GM18870 (cell line): ENCODE measurements around the gene NAIF1.
"Not testable (repeated sequence)": the region's sequence is repeated elsewhere in the genome, so short reads cannot be mapped to it uniquely, and the experiment has no call there.

Experiments used
- ATAC-seq: cut with Tn5 transposase; IDR thresholded peaks from one replicate; pipeline ENCODE4 v1.9.1; 2021; ENCODE audit warnings: moderate library complexity; ENCODE audit not compliant: unreplicated experiment

Gene NAIF1

DNA sequence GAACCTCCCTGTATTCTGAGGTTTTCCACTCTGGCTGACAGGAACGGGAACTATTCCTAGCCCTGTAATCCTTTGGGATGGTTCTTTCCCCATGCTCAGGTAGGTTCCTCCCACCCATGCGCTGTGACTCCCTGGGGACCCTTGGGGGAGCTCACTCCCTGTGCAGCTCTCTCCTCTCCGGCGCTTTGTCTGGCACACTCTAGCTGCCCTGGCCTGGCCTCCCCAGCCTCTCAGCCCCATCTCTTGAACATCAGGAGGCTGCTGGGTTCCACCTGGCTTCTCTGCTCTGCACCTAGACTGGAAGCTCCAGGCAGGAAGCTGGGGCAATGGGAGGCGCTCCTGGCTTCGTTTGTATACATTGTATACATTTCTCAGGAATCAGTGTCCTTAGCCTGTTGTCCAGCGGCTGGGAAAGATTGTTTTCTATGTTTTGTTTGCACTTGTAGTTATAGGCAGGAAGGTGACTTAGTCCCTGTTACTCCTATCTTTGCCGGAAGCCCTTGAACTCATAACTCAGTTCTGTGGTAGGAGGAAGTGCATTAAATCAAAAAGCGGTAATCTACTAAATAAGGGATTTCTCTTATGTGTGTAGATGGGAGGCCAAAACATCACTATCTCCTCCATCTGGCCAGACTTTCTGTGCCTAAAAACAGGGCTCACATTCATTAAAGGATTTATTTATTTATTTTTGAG, 21.3 kb upstream of the NAIF1 start:
- no peak for ATAC-seq

DNA sequence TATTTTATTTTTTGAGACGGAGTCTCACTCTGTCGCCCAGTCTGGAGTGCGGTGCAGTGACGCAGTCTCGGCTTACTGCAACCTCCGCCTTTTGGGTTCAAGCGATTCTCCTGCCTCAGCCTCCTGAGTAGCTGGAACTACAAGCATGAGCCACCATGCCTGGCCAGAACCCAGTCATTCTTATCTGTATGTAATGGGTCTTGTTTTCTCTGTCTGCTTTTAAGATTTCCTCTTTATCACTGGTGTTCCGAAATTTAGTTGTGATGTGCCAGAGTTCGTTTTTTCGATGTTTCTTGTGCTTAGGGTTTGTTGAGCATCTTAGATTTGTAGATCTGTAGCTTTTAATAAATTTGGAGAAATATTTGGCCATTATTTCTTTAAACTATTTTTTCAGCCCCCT, 20.1 kb upstream of the NAIF1 start:
- ATAC-seq, result no peak

DNA sequence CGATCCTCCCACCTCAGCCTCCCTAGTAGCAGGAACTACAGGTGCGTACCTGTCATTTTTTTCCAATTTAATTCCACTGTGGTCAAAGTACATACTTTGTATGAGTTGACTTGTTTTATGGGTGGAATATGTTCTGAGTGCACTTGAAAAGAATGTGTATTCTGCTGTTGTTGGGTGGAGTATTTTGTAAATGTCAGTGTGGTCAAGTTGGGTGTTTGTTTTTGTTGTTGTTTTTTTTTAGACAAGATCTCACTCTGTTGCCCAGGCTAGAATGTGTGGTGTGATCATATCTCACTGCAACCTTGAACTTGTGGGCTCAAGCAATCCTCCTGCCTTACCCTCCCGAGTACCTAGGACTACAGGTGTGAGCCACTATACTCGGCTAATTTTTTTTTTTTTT, 18.8 kb upstream of the NAIF1 start:
- no peak for ATAC-seq

DNA sequence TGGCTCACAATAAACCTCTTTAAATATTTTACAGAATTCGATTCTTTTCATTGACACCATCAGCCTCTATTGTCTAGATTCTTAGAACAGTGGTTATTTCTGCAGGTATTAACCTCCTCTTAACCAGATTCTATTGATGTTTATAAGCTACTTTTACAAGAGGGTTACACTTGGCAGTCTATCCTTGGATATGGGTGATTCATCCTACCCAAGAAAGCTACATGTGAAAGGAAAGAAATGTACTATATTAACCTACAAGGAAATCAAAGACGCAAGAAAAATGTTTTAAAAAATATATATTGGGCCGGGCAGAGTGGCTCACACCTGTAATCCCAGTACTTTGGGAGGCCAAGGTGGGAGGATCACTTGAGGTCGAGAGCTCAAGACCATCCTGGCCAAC, 17.6 kb upstream of the NAIF1 start:
- ATAC-seq, result no peak

DNA sequence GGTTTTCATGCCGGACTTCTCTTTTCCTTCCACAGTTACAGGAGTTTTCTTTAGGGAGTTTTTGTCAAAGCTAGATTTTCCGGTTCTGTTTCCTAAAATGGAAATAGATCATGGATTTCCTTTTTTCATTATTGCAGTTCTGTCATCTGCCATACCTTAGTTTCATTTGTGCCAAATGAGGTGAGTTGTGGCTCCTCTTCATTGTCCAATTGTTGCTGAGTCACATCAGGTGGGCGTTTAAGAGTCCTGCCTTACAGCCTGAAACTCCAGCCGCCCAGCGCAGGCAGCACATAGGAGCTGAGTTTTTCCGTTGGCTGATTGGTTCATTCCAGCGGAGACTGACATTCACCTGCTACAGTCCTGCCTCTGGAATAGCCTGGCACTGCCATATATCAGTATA, 15.0 kb upstream of the NAIF1 start:
- no peak for ATAC-seq

DNA sequence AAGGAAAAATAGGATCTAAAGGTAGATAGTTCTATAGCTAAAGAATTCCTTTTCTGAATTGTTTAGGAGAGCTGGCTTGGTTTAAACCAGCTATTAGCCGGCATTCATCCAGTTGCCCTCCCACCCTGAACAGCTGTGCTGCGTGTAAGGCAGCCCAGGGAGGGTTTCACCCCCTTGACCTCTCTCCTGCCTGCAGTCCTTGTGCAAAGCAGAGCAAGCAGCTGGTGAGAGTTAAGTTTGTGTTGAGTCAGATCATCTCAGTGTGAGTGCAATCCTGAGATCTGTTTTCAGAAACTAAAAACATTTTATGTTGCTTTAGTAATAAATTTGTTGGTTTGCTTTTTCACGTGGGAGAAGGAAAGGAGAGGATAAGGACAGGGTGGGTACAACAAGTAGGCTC, 13.9 kb upstream of the NAIF1 start:
- no peak for ATAC-seq

DNA sequence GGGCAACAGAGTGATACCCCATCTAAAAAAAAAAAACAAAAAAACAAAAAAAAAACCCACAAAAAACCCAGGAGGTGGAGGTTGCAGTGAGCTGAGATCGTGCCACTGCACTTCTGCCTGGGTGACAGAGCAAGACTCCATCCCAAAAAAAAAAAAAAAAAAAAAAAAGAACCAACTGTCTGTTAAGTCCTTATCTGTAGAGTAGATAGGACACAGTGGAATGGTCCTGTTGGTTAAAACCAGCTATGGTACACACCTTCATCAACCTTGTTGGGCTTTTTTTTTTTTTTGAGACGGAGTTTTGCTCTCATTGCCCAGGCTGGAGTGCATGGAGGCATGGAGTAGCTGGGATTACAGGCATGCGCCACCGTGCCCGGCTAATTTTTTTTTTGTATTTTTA, 13.1 kb upstream of the NAIF1 start:
- no peak for ATAC-seq

DNA sequence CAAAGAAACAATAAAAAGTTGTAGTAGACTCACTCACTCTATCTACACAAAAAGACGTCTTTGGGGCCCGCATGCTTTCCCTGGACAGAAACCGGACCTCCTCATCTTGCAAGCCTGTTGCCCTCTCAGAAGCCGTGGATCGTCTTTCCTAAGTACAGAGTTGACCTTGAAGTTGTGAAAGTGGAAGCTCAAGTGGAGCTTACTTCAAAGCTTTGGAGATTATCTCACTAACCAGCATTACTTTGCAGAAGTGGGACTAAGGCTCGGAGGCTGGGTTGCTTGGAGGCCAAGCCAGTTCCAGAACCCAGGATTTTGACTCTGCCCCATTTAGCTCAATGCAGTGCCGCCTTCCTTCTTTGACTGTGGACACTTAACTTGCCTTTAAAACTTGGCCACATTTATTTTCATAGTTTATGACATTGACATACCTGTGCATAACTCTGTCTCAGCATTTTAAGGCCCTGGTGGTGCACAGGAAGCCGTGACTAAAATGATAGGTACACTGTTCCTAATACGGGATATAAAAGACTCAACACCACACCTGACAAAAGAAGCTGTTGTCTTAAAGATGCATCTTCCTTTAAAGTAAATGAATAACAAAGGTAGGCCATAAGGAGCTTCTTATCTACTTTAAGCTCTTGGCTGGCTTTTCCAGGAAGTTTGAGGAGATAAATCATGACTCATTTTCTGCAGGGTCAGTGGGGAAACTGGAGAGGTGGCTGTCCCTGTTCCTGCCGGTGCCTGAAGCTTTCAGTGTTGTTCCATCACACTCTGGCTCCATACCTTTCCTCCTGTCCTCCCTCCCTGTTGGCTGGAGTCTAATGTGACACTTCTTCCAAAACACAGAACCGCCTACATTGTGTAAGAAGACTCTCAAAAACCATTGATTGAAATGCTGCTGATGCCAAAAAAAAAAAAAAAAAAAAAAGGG, 11.6 kb upstream of the NAIF1 start:
- no peak for ATAC-seq

DNA sequence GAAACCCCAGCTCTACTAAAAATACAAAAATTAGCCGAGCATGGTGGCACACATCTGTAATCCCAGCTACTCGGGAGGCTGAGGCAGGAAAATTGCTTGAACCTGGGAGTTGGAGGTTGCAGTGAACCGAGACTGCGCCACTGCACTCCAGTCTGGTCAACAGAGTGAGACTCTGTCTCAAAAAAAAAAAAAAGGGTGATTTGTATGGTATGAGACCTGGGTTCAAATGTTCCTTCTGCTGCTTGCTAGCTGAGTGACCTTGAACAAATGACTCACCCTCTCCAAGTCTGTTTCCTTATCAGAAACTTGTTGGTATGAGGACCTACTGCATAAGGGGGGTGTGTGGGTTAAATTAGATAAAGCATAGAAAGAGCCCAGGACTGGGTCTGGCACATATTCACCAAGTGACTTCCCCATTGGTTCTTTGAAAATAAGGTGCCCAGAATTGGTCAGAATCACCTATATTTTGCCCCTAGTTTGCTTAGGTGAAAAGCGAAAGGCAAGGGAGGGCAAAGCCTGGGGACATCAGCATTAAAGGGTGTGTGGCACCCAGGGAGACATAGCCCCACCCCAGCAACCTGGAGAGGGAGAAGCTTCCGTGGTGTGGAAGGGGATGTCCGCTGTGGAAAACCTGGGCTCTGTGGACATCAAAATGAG, 10.9 kb upstream of the NAIF1 start:
- no peak for ATAC-seq

DNA sequence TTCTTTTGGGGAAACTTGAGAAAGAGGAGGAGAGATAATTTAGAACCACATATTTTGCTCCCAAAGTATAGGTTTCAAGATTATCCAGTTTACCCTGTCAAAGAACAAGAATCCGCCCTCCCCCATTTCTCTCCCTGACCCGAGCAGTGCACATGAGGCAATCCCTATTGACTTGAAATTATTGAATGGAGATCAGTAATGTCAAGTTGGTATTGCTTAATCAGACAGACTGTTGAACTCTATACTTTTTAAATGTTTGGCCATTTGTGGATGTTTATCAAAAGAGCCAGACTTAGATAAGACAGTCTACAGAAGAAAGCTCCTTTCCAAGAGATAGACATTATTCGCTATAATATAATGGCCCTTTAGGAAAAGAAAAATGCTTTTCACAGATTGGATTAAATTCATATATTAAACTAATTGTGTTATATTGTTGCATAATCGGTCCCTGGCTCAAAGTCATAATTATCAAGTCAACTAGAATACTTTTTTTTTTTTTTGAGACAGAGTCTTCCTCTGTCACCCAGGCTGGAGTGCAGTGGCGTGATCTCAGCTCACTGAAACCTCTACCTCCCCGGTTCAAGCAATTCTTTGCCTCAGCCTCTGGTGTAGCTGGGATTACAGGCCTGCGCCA, 6.2 kb upstream of the NAIF1 start:
- ATAC-seq, result no peak

DNA sequence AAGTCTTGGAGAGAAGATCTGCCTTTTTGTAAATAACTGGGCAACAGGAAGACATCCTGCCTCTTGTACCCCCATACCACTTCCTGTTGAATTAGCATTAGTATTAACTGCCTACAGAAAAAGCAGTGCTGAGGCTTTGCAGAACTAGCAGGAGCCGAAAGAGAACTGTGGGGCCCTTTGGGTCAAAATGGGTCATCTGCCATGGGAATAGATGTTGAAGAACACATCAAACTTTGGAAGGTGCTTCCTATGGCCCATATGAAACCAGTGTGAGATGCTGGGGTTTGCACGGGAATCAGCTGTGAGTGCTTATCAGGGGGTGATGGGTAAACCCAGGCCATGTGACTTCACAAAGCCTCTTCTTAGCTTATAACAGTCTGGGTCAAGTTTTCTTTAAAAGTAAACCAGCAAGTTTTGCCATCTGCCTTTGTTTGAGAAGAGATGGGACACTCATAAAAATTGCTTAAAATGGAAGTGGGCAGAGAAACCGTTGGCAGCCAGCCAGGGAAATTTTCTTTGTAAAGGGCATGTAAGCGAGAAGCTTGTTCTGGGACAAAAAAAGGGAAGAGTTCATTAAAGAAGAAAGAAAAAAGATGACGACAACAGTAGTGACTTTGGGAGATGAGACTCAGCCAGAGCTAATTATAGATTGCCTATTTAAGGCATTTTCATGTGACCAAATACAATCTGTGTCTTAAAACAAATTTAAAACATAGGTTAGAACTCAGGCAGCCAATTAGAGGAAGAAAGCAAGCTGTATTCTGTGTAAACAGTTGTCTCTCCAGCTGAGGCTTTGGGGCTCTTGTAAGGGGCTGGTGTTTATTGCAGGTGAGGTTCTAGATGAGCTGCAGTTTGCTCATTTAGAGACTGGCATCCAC, 5.3 kb upstream of the NAIF1 start:
- no peak for ATAC-seq

DNA sequence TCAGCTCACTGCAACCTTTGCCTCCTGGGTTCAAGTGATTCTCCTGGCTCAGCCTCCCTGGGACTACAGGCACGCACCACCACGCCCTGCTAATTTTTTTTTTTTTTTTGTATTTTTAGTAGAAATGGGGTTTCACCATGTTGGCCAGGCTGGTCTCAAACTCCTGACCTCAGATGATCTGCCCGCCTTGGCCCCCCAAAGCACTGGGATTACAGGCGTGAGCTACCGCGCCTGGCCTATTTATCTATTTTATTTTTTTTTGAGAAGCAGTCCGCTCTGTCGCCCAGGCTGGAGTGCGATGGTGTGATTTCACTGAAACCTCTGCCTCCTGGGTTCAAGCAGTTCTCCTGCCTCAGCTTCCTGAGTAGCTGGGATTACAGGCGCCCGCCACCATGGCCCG, 4.4 kb upstream of the NAIF1 start:
- ATAC-seq, result not testable (repeated sequence)

DNA sequence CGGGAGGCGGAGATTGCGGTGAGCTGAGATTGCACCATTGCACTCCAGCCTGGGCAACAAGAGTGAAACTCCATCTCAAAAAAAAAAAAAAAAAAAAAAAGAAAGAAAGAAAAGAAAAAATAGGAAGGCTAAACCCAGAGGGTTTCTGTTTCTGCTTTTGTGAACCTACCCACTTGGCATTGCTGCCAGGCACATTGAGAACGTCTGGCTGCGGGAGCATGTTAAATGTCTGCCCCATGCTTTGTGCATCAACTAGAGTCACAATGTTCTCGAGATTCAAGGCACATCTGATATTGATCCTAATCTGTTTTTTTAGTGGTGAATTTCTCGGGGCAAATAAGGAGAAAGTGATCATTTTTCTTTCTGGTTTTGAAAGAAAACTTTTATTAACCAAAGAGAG, 3.8 kb upstream of the NAIF1 start:
- no peak for ATAC-seq

DNA sequence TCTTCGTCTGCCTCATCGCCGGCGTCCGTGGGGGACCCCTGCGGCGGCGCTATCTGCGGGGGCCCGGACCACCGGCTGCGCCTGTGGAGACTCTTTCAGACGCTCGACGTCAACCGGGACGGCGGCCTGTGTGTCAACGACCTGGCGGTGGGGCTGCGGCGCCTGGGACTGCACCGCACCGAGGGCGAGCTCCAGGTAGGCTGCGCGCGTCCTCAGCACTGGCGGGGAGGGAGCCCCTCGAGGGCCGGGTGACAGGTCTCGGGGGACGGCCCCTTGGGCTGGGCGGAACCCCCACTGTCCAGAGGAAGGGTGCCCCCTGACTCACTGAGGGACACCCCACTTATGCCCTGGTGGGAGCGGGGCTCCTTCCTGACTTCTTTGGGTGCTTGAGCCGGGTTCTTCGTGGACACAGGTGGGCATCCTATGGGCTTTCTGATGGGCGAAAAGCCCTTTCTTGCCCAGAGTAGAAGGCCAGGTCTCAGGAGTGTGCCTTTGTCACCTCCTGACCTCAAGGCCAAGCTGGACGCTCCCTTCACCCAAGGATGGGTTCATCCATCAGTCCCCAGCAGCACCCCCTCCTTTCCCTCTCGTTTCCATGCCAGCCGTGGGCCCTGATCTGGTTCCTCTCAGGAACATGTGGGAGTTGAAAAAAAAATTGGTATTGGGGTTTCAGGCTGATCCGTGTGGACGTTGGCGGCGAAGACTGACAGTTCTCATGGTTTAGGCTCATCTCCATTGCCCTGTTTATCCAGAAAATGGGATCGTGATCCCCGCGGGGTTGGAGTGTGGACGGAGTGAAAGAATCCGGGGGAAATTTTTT, 1.5 kb upstream of the NAIF1 start:
- no peak for ATAC-seq

DNA sequence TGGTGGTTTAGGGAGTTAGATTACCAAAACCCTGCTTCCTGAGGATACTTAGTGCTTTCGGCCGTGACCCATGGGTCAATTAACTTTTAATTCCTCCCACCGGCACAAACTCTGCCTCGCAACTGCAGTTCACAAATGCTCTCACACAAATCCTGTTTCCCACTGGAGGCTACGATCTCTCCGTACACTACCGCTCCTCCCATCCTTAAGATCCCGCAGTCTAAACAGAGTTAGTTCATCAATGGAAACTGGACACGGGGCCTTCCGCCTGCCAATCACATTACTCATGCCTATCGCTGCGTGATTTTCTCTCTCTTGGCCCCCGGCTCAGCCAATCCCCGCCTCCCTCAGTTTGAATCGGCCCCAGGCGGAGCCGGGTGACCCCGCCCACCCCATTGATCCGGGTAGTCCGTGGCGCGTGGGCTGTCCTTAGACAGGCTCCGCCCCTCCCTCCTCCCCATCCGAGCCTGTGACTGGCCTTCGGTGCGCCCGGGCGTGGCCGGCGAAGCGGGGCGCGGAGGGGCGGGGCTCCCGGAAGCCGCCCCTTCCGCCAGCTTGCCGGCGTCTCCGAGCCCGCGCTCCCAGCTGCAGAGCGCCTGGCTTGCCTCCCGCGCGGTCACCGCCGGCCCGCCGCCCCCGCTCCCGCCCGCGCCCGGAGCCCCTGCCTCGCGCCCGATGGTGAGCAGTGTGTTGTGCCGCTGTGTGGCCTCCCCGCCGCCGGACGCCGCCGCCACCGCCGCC, 695 bp upstream of the NAIF1 start, which contains the start of gene SLC25A25:
TSS of gene SLC25A25 (plus strand) at position 588 of the 741 bp plus-strand sequence. CDS start at position 676, 88 bp downstream.
- peak; percentile 75 for ATAC-seq

DNA sequence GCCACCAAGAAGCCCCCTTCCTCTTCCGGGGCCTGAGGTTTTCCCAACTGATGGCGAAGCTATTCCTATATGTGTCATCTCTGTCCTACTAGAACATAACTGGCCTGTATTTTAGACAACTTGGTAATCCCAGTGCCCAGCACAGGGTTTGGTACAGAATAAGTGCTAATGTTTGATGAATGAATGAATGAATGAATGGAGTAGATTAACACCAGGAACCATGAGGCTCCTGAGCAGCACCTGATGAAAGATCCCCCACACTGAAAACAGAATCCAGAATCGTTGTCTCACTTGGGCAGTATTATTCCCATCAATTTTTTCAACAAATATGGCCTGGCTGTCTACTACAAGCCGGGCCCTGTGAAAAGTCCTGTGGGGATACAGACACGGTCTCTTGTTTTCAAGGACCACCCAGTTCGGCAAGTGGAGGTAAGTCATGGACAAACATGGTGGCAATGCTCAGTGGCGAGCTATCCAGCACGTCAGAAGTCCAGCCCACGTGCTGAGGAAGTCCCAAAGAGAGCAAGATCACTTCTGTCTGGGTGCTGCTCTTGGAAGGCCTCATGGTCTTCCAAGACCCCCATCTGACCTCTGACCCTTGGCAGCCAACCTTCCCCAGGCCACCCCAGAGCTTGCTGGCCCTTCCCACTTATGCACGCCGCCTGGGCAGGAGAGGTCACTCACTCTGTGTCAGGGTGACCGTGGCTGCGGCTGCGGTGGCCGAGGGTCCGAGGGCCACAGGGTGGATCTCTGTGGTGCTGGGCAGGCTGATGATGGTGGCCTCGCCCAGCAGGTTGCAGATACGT, 1.0 kb downstream of the NAIF1 start:
- no peak for ATAC-seq

DNA sequence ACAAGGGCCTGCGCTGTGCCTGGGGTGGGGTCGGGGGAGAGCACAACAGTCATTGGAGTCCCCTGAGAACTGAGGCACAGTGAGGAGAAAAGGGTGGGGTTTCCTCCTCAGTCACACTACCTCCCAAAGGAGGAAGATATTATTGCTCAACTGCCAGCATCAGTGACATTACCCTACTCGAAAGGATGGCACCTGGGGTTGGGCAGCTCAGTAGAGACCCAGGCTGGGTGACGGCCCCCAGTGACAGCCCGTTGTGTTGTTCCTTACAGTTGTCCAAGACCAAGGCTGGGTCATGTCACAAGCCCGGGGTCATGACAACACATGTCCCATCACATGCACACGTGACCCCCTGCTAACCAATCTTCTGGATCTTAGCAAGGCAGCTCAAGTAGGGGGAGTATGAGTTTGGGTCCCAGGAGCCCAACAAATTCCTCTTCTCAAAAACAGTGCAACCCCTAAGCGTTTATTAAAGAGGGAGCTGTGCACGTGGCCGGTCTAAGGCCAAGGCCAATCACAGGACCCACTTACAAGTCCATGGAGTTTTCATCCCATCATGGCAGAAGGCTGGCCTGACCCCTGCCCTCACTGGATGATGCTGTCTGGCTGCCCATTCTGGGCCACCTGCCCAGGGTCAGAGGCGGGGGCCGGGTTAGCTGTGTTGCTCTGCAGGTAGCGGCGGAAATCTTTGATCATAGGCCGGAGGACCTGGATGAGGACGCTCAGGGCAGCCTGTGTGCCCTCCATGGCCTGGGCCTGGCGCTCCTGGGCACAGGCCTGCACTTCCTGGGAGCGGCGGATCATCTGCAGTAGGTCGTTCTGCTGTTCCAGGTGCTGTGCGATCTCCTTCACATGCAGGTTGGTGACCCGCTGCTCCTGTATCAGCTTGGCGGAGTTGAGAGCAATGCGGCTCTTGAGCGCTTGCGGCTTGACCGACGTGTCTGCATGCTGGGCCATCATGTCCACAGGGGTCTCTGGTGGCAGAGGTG, 4.0 kb downstream of the NAIF1 start:
- no peak for ATAC-seq
